HUES64 (cell line): ENCODE results near the gene DYRK3.
A peak's percentile ranks its signal among the peaks of the same experiment; 100 is the strongest.
"Not testable (repeated sequence)": the region's sequence is repeated elsewhere in the genome, so short reads cannot be mapped to it uniquely, and the experiment has no call there.

Experiments used
- H3K27ac ChIP-seq: 2 replicates; pipeline ENCODE4 v1.7.0; 2013; ENCODE audit warnings: low read depth, low read length, inconsistent platforms
- H3K27me3 ChIP-seq: 2 replicates; pipeline ENCODE4 v1.6.1; 2013; ENCODE audit warnings: mild to moderate bottlenecking, low read length; ENCODE audit not compliant: insufficient read depth
- H3K36me3 ChIP-seq: 2 replicates; pipeline ENCODE4 v1.6.1; 2013; ENCODE audit warnings: mild to moderate bottlenecking, low read length; ENCODE audit not compliant: insufficient read depth
- H3K4me1 ChIP-seq: 2 replicates; pipeline ENCODE4 v1.6.1; 2013; ENCODE audit warnings: mild to moderate bottlenecking, low read length, moderate library complexity; ENCODE audit not compliant: insufficient read depth
- H3K4me3 ChIP-seq: 2 replicates; pipeline ENCODE4 v1.5.1; 2013; ENCODE audit warnings: mild to moderate bottlenecking, low read length, moderate library complexity
- H3K9ac ChIP-seq: 2 replicates; pipeline ENCODE4 v1.6.1; 2013; ENCODE audit warnings: mild to moderate bottlenecking, low read depth, low read length
- H3K9me3 ChIP-seq: 2 replicates; pipeline ENCODE4 v1.6.1; 2013; ENCODE audit warnings: low read depth, low read length; ENCODE audit not compliant: insufficient read depth
- WGBS: fragments of 150-250, 120-280 bp; methylation state at CpG from one replicate; pipeline ENCODE4 v1.1.7; 2013; ENCODE audit warnings: missing lambda C conversion rate; 5-methylcytosine and 5-hydroxymethylcytosine counted together

Gene DYRK3

DNA sequence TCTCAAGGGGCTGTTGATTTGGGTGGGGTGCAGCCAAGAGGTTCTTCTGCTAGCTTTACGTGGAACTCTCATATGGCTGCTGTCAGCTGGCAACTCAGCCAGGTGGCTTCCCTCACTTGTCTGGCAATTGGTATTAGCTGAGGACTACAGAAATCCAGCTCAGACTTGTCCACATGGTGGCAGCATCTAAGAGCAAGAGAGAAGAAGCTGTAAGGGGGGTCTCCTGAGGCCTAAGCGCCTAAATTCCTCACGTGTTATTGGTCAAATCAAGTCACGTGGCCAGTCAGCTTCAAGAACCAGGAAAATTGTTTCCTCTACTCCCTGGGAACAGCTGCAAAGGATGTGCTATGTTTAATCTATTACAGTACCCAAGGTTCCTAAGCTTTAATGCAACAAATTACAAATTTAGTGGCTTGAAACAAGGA lies 4.2 kb upstream of the DYRK3 start:
- peaks cover 21% of the 10 kb centered on the region for H3K4me1 ChIP-seq
- H3K36me3 ChIP-seq = no peaks in the 10 kb centered on the region
- H3K4me3 ChIP-seq = no peak overlapping the region
- no peak overlapping the region for H3K9ac ChIP-seq
- no peaks in the 10 kb centered on the region for H3K9me3 ChIP-seq
- H3K27ac ChIP-seq = no peak overlapping the region
- whole genome bisulfite sequencing = 17% methylated on average over 4 of the region's 4 CpGs
- peaks cover 14% of the 10 kb centered on the region for H3K27me3 ChIP-seq

DNA sequence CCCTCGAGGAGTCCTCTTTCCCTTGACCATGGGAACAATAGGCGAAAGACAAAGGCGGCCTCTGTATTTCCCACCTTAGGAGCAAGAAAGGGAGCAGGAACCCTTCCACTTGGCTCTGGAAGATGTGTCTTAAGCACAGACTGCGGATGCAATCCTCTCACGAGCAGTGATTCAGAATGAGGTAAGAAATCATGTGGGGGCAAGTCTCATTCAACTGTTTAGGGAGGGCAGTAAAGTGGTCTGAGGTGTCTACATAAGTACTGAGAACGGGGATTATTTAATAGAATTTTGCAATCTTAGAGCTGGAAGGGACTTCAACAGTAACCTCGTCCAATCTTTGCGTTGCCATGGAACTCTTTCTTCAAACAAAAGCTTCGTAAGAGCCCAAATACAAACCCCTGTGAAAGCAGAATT lies 1.6 kb upstream of the DYRK3 start:
- 64% methylated on average over 8 of the region's 9 CpGs for WGBS
- no peak overlapping the region for H3K9ac ChIP-seq
- H3K9me3 ChIP-seq = no peaks in the 10 kb centered on the region
- H3K27me3 ChIP-seq = peaks cover 24% of the 10 kb centered on the region
- no peak overlapping the region for H3K4me3 ChIP-seq
- H3K36me3 ChIP-seq = no peaks in the 10 kb centered on the region
- no peak overlapping the region for H3K27ac ChIP-seq
- peaks cover 30% of the 10 kb centered on the region for H3K4me1 ChIP-seq

DNA sequence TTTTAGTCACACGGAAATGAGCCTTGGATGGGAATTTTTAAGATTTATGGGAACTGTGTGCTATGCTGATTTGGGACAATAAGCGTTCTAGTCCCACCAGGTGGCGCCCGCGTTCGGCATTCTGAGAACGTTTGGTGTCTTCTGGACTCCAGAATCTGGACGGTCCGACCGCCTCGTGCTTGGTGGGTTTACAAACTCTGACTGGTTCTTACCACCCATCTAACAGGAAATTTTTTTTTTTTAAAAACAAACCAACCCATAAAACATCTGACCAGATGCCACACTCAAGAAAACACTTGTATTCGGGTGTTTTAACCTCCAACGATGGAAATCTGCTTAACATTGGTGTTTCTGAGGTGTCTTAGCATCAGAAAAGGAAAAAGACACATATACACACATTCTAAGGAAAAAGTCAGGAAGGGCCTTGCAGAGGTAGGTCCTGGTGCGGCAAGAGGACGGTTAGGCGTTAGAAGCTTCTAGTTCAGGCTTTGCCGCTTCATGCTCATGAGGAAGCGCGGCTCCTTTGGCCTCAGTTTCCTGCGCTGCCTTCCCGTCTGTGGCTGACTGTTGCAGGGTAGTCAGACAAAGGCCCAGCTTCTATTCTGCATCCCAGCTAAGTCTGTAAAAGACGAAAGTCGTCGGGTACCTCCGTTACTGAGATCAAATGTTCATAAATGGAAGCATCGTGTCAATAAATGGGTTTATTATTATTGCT lies 814 bp upstream of the DYRK3 start:
- H3K4me3 ChIP-seq = peak overlapping the region; percentile 92
- peaks cover 30% of the 10 kb centered on the region for H3K4me1 ChIP-seq
- 18% methylated on average over 24 of the region's 26 CpGs for WGBS
- no peak overlapping the region for H3K27ac ChIP-seq
- no peaks in the 10 kb centered on the region for H3K36me3 ChIP-seq
- H3K27me3 ChIP-seq = peaks cover 23% of the 10 kb centered on the region
- H3K9ac ChIP-seq = peak overlapping the region; percentile 68
- no peaks in the 10 kb centered on the region for H3K9me3 ChIP-seq

DNA sequence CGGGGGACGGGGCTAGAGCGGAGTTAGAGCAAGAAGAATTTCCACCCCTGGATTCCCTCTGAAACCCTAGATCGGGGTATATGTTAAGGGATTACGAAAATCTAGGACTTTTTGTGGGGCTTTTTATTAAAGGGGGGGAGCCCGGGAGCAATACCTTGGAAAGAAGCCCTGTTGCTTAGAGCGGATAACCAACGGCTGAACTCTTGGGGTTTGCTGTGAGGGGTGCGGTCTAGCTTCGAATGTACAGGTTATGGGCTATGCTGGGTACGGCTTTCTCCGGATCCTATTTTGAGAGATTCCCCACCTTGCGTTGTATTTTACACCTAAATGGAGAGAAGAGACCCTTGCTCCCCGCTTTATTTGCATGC lies 626 bp downstream of the DYRK3 start:
- WGBS = 2% methylated on average over 14 of the region's 14 CpGs
- no peaks in the 10 kb centered on the region for H3K9me3 ChIP-seq
- peaks cover 30% of the 10 kb centered on the region for H3K4me1 ChIP-seq
- H3K36me3 ChIP-seq = no peaks in the 10 kb centered on the region
- peak overlapping the region; percentile 92 for H3K4me3 ChIP-seq
- peaks cover 18% of the 10 kb centered on the region for H3K27me3 ChIP-seq
- no peak overlapping the region for H3K27ac ChIP-seq
- peak overlapping the region; percentile 48 for H3K9ac ChIP-seq

DNA sequence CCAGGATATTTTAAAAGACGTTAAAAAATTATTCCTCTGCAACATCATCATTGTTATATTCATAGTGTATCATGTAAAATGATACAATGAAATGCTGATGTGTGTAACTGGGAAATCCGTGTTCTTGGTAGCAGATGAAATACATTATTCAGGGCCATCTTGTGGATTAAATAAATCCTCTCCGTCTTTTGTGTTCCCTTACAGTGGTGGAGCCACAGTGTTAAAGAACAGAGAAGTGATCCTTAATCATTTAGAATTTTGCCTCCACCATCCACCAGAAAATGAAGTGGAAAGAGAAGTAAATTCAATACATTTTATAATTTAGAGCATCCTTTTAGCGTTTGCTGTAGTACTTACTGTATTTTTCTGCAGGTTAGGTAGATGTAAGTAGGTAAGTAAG lies 1.3 kb downstream of the DYRK3 start:
- WGBS = 42% methylated on average over 3 of the region's 4 CpGs
- peaks cover 18% of the 10 kb centered on the region for H3K27me3 ChIP-seq
- no peak overlapping the region for H3K27ac ChIP-seq
- H3K9ac ChIP-seq = no peak overlapping the region
- H3K36me3 ChIP-seq = no peaks in the 10 kb centered on the region
- H3K4me1 ChIP-seq = peaks cover 27% of the 10 kb centered on the region; the same call in 1 of the 2 replicates
- H3K9me3 ChIP-seq = no peaks in the 10 kb centered on the region
- peak overlapping the region; percentile 92; the same call in 1 of the 2 replicates for H3K4me3 ChIP-seq

DNA sequence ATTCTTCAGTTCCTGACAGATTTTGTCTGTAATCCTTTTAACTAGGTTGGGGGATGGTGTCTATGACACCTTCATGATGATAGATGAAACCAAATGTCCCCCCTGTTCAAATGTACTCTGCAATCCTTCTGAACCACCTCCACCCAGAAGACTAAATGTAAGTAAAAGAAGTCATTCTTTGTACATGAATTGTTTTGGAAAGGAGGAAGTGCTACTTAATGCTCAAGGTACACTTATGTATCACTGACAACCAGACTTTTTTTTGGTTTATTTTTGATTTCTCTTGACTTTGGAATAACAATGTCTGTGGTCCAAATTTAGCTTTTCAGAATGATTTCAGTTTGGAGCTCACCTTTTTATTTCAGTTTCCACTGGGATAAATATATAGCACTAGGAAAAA lies 2.3 kb downstream of the DYRK3 start:
- no peaks in the 10 kb centered on the region for H3K9me3 ChIP-seq
- H3K4me3 ChIP-seq = no peak overlapping the region
- H3K4me1 ChIP-seq = peaks cover 27% of the 10 kb centered on the region; the same call in 1 of the 2 replicates
- no peaks in the 10 kb centered on the region for H3K36me3 ChIP-seq
- no peak overlapping the region for H3K27ac ChIP-seq
- H3K9ac ChIP-seq = no peak overlapping the region
- H3K27me3 ChIP-seq = peaks cover 18% of the 10 kb centered on the region

DNA sequence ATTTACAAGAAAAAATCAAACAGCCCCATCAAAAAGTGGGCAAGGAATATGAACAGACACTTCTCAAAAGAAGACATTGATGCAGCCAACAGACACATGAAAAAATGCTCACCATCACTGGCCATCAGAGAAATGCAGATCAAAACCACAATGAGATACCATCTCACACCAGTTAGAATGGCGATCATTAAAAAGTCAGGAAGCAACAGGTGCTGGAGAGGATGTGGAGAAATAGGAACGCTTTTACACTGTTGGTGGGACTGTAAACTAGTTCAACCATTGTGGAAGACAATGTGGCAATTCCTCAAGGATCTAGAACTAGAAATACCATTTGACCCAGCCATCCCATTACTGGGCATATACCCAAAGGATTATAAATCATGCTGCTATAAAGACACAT lies 6.7 kb downstream of the DYRK3 start:
- H3K27me3 ChIP-seq, H3K4me3 ChIP-seq, H3K9ac ChIP-seq, H3K4me1 ChIP-seq, H3K9me3 ChIP-seq, H3K36me3 ChIP-seq, H3K27ac ChIP-seq: not testable (repeated sequence)
- WGBS = 92% methylated on average over 2 of the region's 2 CpGs

DNA sequence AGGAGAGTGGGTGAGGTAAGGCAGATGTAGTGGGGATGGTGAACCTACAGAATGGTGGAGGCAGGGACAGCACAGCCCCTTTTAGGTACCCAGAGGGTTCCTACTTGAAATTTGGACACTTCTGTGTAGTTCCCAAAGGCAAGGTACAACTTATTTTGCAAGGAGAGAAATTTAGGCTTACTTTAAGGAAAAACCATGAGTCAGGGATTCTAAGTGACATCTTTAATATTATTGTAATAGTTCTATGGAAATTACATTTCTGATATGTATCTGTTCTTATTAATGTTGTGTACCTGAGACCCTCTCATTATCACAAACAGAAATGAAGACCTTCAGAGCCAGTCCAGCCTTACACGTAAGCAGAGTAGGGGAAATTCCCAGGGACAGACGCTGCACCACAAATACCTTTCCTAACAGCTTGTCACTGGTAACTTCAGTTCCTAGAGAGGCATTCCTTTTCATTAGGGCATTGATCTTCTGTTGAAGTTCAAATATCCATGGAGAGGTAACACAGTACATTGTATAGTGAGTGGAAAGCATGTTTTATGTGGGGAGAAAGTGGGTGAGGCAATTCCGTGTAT lies 7.9 kb downstream of the DYRK3 start:
- Histone ChIP-seq H3K9me3 (no peaks in the 10 kb centered on the region), H3K4me3 (no peak overlapping the region), H3K27me3 (no peaks in the 10 kb centered on the region), H3K4me1 (no peaks in the 10 kb centered on the region), H3K36me3 (peaks cover 10% of the 10 kb centered on the region), H3K27ac (no peak overlapping the region), H3K9ac (no peak overlapping the region)
- 84% methylated on average over 3 of the region's 3 CpGs for WGBS

DNA sequence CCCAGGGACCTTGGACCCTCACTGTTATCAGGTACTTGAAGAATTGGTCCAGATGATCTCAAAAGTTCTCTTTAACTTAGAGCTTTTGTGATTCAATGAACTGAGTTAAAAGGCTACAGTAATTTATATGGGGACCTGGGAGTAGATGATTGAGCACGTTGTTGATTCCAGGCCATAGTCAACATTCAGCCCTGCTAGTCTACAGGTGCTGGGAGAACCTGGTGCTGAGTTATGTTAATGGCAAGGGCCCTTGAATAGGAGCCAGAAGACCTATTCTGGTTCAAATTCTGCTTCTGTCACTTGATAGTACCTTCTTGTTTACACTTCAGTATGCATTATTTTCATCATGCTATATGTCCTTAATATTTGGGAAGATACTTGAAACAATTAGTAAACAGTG lies 11.2 kb downstream of the DYRK3 start:
- Histone ChIP-seq H3K9ac (no peak overlapping the region), H3K36me3 (peaks cover 11% of the 10 kb centered on the region), H3K4me1 (no peaks in the 10 kb centered on the region), H3K27me3 (no peaks in the 10 kb centered on the region), H3K9me3 (no peaks in the 10 kb centered on the region), H3K27ac (no peak overlapping the region), H3K4me3 (no peak overlapping the region)
- 49% methylated on average over 1 of the region's 1 CpG for WGBS

DNA sequence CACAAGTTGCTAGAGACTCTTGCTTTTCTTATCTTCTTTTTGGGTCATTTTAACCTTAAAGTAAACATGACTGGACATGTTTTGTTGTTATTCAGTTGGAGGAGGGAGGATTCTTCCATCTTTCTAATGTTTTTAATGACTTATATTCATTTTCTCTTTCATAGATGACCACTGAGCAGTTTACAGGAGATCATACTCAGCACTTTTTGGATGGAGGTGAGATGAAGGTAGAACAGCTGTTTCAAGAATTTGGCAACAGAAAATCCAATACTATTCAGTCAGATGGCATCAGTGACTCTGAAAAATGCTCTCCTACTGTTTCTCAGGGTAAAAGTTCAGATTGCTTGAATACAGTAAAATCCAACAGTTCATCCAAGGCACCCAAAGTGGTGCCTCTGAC lies 11.9 kb downstream of the DYRK3 start:
- H3K36me3 ChIP-seq = peaks cover 11% of the 10 kb centered on the region
- H3K9ac ChIP-seq = no peak overlapping the region
- no peaks in the 10 kb centered on the region for H3K4me1 ChIP-seq
- H3K9me3 ChIP-seq = no peaks in the 10 kb centered on the region
- H3K27ac ChIP-seq = no peak overlapping the region
- no peak overlapping the region for H3K4me3 ChIP-seq
- H3K27me3 ChIP-seq = no peaks in the 10 kb centered on the region

DNA sequence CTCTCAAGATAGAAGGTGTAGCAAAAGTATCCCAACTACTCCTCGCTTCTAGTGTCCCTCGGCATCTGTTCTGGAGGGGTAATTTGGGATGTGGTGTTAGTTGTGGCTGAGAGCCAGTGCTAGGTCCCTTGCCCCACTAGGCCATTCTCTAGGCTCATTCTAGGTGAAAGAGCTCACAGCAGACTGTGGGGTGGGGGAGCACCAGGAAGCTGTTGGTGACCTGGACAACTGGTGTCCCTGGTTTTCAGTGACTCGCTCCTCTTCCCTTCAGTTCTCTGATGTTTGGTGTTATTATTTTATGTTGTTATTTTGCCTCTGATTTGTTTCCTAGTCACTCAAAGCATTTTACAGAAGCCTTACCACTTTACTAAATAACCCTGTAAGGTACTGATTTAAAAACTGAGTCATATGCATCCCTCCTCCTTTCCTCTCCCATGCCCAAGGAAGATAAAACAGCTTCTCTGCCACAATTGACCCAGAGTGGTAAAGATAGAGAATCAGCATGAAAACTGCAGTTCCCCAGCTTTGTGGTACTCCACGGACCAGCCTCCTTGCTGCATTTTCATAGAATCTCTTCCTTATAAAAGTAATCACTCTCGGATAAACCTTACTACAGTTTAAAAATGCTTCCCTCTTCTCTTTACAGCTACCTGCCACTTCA lies 14.1 kb downstream of the DYRK3 start:
- Histone ChIP-seq H3K9ac (no peak overlapping the region), H3K4me1 (no peaks in the 10 kb centered on the region)
- WGBS = 95% methylated on average over 4 of the region's 5 CpGs

More for the DNA sequence above, 14.1 kb downstream of the DYRK3 start:
- Histone ChIP-seq H3K27me3 (no peaks in the 10 kb centered on the region), H3K4me3 (no peak overlapping the region), H3K27ac (no peak overlapping the region), H3K9me3 (no peaks in the 10 kb centered on the region), H3K36me3 (peaks cover 11% of the 10 kb centered on the region)
